HepG2 (cell line): Measurements from ENCODE around the gene MCOLN1. TPM values are rescaled to one million over a fixed set of nuclear protein-coding genes. Genes with fewer than 3 reads are reported as not detected.

Source experiments
- AGO2 ChIP-seq: fragments of 200-400 bp; formaldehyde crosslinking; optimal IDR thresholded peaks from 2 replicates; pipeline ENCODE3; 2017; ENCODE audit warnings: mild to moderate bottlenecking, low read depth, low read length, moderate library complexity
- CCDC6 ChIP-seq: sonication (generic); formaldehyde crosslinking; IDR thresholded peaks from 2 replicates; pipeline ENCODE4 v1.8.1; 2022; ENCODE audit warnings: mild to moderate bottlenecking, missing genetic modification reagents, moderate library complexity
- DMAP1 ChIP-seq: IDR thresholded peaks from 2 replicates; pipeline ENCODE4 v1.6.1; 2016
- GTF2F1 ChIP-seq: fragments of 150-350 bp; IDR thresholded peaks from 2 replicates; pipeline ENCODE4 v1.6.1; 2014; ENCODE audit warnings: low read length
- HCFC1 ChIP-seq: fragments of 150-350 bp; IDR thresholded peaks from 2 replicates; pipeline ENCODE4 v1.6.1; 2014; ENCODE audit warnings: low read depth, low read length
- MATR3 ChIP-seq: sonication (generic); formaldehyde crosslinking; IDR thresholded peaks from 2 replicates; pipeline ENCODE4 v1.4.0; 2020; ENCODE audit warnings: missing genetic modification reagents
- MTF1 ChIP-seq: sonication (generic); formaldehyde crosslinking; IDR thresholded peaks from 2 replicates; pipeline ENCODE4 v1.5.0; 2020; ENCODE audit warnings: missing genetic modification reagents
- MXD1 ChIP-seq: sonication (generic); formaldehyde crosslinking; IDR thresholded peaks from 2 replicates; pipeline ENCODE4 v1.4.0; 2020; ENCODE audit warnings: mild to moderate bottlenecking, missing genetic modification reagents
- NR2F2 ChIP-seq: IDR thresholded peaks from 2 replicates; pipeline ENCODE4 v1.6.1; 2012; ENCODE audit warnings: low read depth, inconsistent platforms, borderline replicate concordance
- PRDM10 ChIP-seq: sonication (generic); formaldehyde crosslinking; IDR thresholded peaks from 2 replicates; pipeline ENCODE4 v1.4.0; 2020; ENCODE audit warnings: low read depth, missing genetic modification reagents
- RORA ChIP-seq: sonication (generic); formaldehyde crosslinking; IDR thresholded peaks from 2 replicates; pipeline ENCODE4 v1.5.0; 2020; ENCODE audit warnings: mild to moderate bottlenecking, missing genetic modification reagents, moderate library complexity
- SNRNP70 ChIP-seq: fragments of 200-400 bp; formaldehyde crosslinking; IDR thresholded peaks from 2 replicates; pipeline ENCODE4 v1.6.1; 2017; ENCODE audit warnings: mild to moderate bottlenecking, low read depth, low read length, moderate library complexity
- TCF7L2 ChIP-seq: IDR thresholded peaks from 2 replicates; pipeline ENCODE4 v1.6.1; 2011; ENCODE audit warnings: mild to moderate bottlenecking, low read depth, low read length, moderate library complexity
- THRA ChIP-seq: sonication (generic); formaldehyde crosslinking; IDR thresholded peaks from 2 replicates; pipeline ENCODE4 v1.4.0; 2020; ENCODE audit warnings: missing genetic modification reagents, borderline replicate concordance
- TMF1 ChIP-seq: sonication (generic); formaldehyde crosslinking; IDR thresholded peaks from 2 replicates; pipeline ENCODE4 v1.8.1; 2022; ENCODE audit warnings: low read depth, missing genetic modification reagents
- YEATS2 ChIP-seq: sonication (generic); formaldehyde crosslinking; IDR thresholded peaks from 2 replicates; pipeline ENCODE4 v1.4.0; 2020; ENCODE audit warnings: missing genetic modification reagents, borderline replicate concordance
- ZFP82 ChIP-seq: sonication (generic); formaldehyde crosslinking; IDR thresholded peaks from 2 replicates; pipeline ENCODE4 v1.5.1; 2020; ENCODE audit warnings: mild to moderate bottlenecking, missing genetic modification reagents, borderline replicate concordance
- ZHX1 ChIP-seq: sonication (generic); formaldehyde crosslinking; IDR thresholded peaks from 2 replicates; pipeline ENCODE4 v1.8.1; 2022; ENCODE audit warnings: low read depth, mild to moderate bottlenecking, missing genetic modification reagents
- ZNF180 ChIP-seq: sonication (generic); formaldehyde crosslinking; IDR thresholded peaks from 2 replicates; pipeline ENCODE4 v1.4.0; 2020; ENCODE audit warnings: low read depth, missing genetic modification reagents, borderline replicate concordance
- ZNF546 ChIP-seq: sonication (generic); formaldehyde crosslinking; conservative IDR thresholded peaks from 2 replicates; pipeline ENCODE4 v1.8.1; 2023; ENCODE audit warnings: mild to moderate bottlenecking, missing genetic modification reagents
- ZNF550 ChIP-seq: sonication (generic); formaldehyde crosslinking; IDR thresholded peaks from 2 replicates; pipeline ENCODE4 v1.4.0; 2020; ENCODE audit warnings: mild to moderate bottlenecking, missing genetic modification reagents, borderline replicate concordance
- ZNF749 ChIP-seq: sonication (generic); formaldehyde crosslinking; IDR thresholded peaks from 2 replicates; pipeline ENCODE4 v1.8.0; 2022; ENCODE audit warnings: mild to moderate bottlenecking, missing genetic modification reagents, moderate library complexity, borderline replicate concordance
- ZNF841 ChIP-seq: sonication (generic); formaldehyde crosslinking; IDR thresholded peaks from 2 replicates; pipeline ENCODE4 v1.8.1; 2023; ENCODE audit warnings: missing genetic modification reagents, borderline replicate concordance
- polyA plus RNA-seq, 8 experiments: library from polyadenylated mRNA; depleted of rRNA in 3 of 8; stranded (reverse) in 7 of 8; unstranded in 1 of 8; fragments of >200 nt; fragmentation: Illumina TruSeq in 4 of 8; extraction: Trizol in 4 of 8; gene quantifications; 2 replicates each; pipeline versions ENCODE4 v1.2.1 to v1.2.3, GENCODE V29; 2011 to 2016; ENCODE audit warnings: low read depth in 4 of 8, missing spikeins in 1 of 8, mixed read lengths in 1 of 8; ENCODE audit not compliant: insufficient read depth in 1 of 8
- total RNA-seq, 5 experiments: library from RNA; depleted of rRNA; stranded (reverse); fragments of >200 nt; fragmentation: Illumina TruSeq; extraction: Trizol; gene quantifications; 2 replicates each; pipeline ENCODE4 v1.2.3, GENCODE V29; 2016; ENCODE audit warnings: low read depth in 1 of 5

MCOLN1 gene
- total and polyA plus RNA-seq, 2 of the 13 experiments (the other 11 are each of a cell fraction or from before 2014, with no cell fraction given), result 3.4 to 15.7 TPM

- TF ChIP-seq ZHX1 (CRISPR knock-in tag), result 0 out of 2 replicates have a peak, but pooled peaks have one; percentile 59
- TF ChIP-seq HCFC1, result no peak
- TF ChIP-seq ZNF546 (CRISPR knock-in tag), result no peak
- no peak for TF ChIP-seq THRA (CRISPR knock-in tag)
- no peak for TF ChIP-seq ZNF749 (CRISPR knock-in tag)
- no peak for TF ChIP-seq CCDC6 (CRISPR knock-in tag)
- no peak for TF ChIP-seq AGO2
- TF ChIP-seq ZNF841 (CRISPR knock-in tag), result no peak
- no peak for TF ChIP-seq MXD1 (CRISPR knock-in tag)
- no peak for TF ChIP-seq SNRNP70
- TF ChIP-seq RORA, result no peak
- no peak for TF ChIP-seq TCF7L2
- TF ChIP-seq ZFP82 (CRISPR knock-in tag), result no peak
- TF ChIP-seq PRDM10 (CRISPR knock-in tag), result no peak
- TF ChIP-seq MATR3 (CRISPR knock-in tag), result no peak
- TF ChIP-seq ZNF550 (CRISPR knock-in tag), result no peak
- TF ChIP-seq NR2F2, result no peak
- TF ChIP-seq YEATS2 (CRISPR knock-in tag), result peak; percentile 33; the same call in 1 of the 2 replicates
- TF ChIP-seq GTF2F1, result no peak
- TF ChIP-seq MTF1 (CRISPR knock-in tag), result no peak
- TF ChIP-seq DMAP1, result peak; percentile 52; the same call in 1 of the 2 replicates
- TF ChIP-seq ZNF180, result no peak
- no peak for TF ChIP-seq TMF1
Measured at GRCh38 chr19:7494416-7495098, 27.9 kb upstream of the MCOLN1 start (continued).
